ENCODE results near the gene MPST.
A peak's percentile ranks its signal among the peaks of the same experiment; 100 is the strongest.

The MPST gene

DNA sequence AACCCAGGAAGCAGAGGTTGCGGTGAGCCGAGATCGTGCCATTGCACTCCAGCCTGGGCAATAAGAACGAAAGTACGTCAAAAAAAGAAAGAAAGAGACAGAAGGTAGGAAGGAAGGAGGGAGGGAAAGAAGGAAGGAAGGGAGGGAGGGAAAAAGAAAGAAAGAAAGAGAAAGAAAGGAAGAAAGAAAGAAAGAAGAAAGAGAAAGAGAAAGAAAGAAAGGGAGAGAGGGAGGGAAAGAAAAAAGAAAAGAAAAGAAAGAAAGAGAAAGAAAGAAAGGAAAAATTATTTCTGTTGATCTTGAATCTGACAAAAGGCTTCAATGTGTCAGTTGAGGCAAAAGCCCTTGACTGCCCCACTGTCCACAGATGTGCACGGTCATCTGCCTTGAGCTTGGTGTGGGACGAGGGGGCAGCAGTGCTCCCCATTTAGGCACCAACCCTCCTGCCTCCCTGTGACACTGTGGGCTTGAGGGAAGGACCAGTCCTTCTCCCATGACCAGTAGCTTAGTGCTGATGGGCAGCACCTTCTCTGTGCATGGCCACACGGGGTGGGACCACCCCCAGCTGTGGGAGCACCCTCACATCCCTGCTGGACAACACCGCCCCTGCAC, 56.4 kb downstream of the MPST start:
- TF ChIP-seq ZNF48 (tag by site-specific recombination; IDR thresholded peaks at IDR 0.05) (no peak), ZNF558 (tag by site-specific recombination; IDR thresholded peaks at IDR 0.05) (no peak), ZNF830 (tag by site-specific recombination; IDR thresholded peaks at IDR 0.05; ENCODE audit: low read depth) (no peak), PRDM1 (tag by site-specific recombination; IDR thresholded peaks at IDR 0.05) (peak; percentile 98), ZNF366 (tag by site-specific recombination; conservative IDR thresholded peaks at IDR 0.05) (peak; percentile 93), ZNF214 (tag by site-specific recombination; IDR thresholded peaks at IDR 0.05; ENCODE audit: borderline replicate concordance) (no peak)
- TF ChIP-seq, protein P1, sequence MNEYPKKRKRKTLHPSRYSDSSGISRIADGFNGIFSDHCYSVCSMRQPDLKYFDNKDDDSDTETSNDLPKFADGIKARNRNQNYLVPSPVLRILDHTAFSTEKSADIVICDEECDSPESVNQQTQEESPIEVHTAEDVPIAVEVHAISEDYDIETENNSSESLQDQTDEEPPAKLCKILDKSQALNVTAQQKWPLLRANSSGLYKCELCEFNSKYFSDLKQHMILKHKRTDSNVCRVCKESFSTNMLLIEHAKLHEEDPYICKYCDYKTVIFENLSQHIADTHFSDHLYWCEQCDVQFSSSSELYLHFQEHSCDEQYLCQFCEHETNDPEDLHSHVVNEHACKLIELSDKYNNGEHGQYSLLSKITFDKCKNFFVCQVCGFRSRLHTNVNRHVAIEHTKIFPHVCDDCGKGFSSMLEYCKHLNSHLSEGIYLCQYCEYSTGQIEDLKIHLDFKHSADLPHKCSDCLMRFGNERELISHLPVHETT (tag by site-specific recombination; IDR thresholded peaks at IDR 0.05), result no peak
- H3K27ac ChIP-seq (ENCODE audit: extremely low read depth, low read depth, low read length), result no peak overlapping the region
- no peaks in the 10 kb centered on the region for H3K4me1 ChIP-seq (ENCODE audit: control insufficient read depth, insufficient read depth, low read length)
- no peaks in the 10 kb centered on the region for H3K9me3 ChIP-seq (ENCODE audit: control insufficient read depth, insufficient read depth, low read depth, low read length)
- ChIA-PET POLR2A (interaction anchor here (0.9 to 1.4 kb wide), 2 partner anchors 25 to 124 kb away, joined by 3 to 5 read pairs; partner anchors contain the start of gene KCTD17), CTCF (interaction anchor here (0.6 to 2.0 kb wide), 10 partner anchors 12 to 348 kb away, joined by 3 to 10 read pairs (median 4); no protein-coding TSS in a partner anchor)
- H3K36me3 ChIP-seq (ENCODE audit: control insufficient read depth in 2 of 2, insufficient read depth in 1 of 2, low read length in 2 of 2), result no peaks in the 10 kb centered on the region
- H3K4me3 ChIP-seq (ENCODE audit: low read depth, low read length), result no peak overlapping the region

DNA sequence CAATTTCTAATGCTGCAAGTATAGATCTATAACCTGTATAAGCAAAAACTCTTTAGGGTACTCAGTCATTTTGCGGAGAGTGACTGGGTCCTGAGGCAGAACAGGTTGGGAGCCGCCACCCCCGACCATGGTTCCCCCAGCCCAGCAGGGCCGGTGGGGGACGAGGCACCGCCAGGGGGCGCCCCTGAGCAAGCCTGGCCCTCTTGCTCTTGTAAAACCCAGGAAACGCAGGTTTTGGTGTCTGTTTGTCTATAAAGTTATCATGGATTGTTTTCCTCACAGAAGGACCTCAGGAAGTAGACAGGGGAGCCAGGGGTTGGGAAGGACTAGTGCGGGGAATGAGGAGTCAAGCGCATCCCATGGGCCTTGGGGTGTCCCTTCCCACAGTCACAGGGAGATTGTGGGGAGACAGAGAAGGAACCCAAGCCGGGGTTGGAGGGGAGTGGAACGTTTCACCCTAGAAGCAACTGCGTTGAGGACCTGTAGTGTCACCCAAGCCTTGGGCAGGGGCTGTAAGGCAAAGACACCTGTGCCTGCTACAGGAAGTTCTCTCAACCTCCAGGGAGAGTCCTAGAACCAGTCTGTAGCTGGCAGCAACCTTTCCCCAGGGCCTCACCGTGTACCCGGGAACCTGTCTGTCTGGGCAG, 58.4 kb downstream of the MPST start:
- ChIA-PET CTCF (interaction anchor here (0.7 to 1.6 kb wide), 12 partner anchors 10 to 224 kb away, joined by 3 to 9 read pairs (median 4); partner anchors contain the start of gene TST), POLR2A (interaction anchor here (0.7 kb wide), 1 partner anchor 42 kb away, joined by 3 read pairs; no protein-coding TSS in a partner anchor)
- no peak overlapping the region for H3K27ac ChIP-seq (ENCODE audit: extremely low read depth, low read depth, low read length)
- TF ChIP-seq ZFP37 (tag by site-specific recombination; IDR thresholded peaks at IDR 0.05), result no peak
- TF ChIP-seq KLF8 (tag by site-specific recombination; IDR thresholded peaks at IDR 0.05), result no peak
- TF ChIP-seq, protein P2, sequence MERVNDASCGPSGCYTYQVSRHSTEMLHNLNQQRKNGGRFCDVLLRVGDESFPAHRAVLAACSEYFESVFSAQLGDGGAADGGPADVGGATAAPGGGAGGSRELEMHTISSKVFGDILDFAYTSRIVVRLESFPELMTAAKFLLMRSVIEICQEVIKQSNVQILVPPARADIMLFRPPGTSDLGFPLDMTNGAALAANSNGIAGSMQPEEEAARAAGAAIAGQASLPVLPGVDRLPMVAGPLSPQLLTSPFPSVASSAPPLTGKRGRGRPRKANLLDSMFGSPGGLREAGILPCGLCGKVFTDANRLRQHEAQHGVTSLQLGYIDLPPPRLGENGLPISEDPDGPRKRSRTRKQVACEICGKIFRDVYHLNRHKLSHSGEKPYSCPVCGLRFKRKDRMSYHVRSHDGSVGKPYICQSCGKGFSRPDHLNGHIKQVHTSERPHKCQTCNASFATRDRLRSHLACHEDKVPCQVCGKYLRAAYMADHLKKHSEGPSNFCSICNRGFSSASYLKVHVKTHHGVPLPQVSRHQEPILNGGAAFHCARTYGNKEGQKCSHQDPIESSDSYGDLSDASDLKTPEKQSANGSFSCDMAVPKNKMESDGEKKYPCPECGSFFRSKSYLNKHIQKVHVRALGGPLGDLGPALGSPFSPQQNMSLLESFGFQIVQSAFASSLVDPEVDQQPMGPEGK (tag by site-specific recombination; IDR thresholded peaks at IDR 0.05), result 0 out of 2 replicates have a peak, but pooled peaks have one; percentile 52
- TF ChIP-seq ZNF654 (tag by site-specific recombination; IDR thresholded peaks at IDR 0.05; ENCODE audit: low read depth), result peak; percentile 44
- TF ChIP-seq GLIS2 (tag by site-specific recombination; IDR thresholded peaks at IDR 0.05), result no peak
- no peak for TF ChIP-seq ZNF133 (tag by site-specific recombination; IDR thresholded peaks at IDR 0.05)
- TF ChIP-seq ZBTB20 (tag by site-specific recombination; IDR thresholded peaks at IDR 0.05), result peak; percentile 45; the same call in 1 of the 2 replicates
- TF ChIP-seq, protein P3, sequence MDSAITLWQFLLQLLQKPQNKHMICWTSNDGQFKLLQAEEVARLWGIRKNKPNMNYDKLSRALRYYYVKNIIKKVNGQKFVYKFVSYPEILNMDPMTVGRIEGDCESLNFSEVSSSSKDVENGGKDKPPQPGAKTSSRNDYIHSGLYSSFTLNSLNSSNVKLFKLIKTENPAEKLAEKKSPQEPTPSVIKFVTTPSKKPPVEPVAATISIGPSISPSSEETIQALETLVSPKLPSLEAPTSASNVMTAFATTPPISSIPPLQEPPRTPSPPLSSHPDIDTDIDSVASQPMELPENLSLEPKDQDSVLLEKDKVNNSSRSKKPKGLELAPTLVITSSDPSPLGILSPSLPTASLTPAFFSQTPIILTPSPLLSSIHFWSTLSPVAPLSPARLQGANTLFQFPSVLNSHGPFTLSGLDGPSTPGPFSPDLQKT (IDR thresholded peaks at IDR 0.05; ENCODE audit: borderline replicate concordance, low read depth, low read length), result no peak
- TF ChIP-seq TCF7L2 (IDR thresholded peaks at IDR 0.05; ENCODE audit: borderline replicate concordance, low read depth, low read length), result no peak
- TF ChIP-seq, protein P4, sequence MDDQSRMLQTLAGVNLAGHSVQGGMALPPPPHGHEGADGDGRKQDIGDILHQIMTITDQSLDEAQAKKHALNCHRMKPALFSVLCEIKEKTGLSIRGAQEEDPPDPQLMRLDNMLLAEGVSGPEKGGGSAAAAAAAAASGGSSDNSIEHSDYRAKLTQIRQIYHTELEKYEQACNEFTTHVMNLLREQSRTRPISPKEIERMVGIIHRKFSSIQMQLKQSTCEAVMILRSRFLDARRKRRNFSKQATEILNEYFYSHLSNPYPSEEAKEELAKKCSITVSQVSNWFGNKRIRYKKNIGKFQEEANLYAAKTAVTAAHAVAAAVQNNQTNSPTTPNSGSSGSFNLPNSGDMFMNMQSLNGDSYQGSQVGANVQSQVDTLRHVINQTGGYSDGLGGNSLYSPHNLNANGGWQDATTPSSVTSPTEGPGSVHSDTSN (CRISPR knock-in tag; IDR thresholded peaks at IDR 0.05), result no peak
- TF ChIP-seq, protein P5, sequence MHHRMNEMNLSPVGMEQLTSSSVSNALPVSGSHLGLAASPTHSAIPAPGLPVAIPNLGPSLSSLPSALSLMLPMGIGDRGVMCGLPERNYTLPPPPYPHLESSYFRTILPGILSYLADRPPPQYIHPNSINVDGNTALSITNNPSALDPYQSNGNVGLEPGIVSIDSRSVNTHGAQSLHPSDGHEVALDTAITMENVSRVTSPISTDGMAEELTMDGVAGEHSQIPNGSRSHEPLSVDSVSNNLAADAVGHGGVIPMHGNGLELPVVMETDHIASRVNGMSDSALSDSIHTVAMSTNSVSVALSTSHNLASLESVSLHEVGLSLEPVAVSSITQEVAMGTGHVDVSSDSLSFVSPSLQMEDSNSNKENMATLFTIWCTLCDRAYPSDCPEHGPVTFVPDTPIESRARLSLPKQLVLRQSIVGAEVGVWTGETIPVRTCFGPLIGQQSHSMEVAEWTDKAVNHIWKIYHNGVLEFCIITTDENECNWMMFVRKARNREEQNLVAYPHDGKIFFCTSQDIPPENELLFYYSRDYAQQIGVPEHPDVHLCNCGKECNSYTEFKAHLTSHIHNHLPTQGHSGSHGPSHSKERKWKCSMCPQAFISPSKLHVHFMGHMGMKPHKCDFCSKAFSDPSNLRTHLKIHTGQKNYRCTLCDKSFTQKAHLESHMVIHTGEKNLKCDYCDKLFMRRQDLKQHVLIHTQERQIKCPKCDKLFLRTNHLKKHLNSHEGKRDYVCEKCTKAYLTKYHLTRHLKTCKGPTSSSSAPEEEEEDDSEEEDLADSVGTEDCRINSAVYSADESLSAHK (tag by site-specific recombination; IDR thresholded peaks at IDR 0.05), result no peak
- TF ChIP-seq, protein P6, sequence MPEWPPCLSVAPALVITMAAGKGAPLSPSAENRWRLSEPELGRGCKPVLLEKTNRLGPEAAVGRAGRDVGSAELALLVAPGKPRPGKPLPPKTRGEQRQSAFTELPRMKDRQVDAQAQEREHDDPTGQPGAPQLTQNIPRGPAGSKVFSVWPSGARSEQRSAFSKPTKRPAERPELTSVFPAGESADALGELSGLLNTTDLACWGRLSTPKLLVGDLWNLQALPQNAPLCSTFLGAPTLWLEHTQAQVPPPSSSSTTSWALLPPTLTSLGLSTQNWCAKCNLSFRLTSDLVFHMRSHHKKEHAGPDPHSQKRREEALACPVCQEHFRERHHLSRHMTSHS (tag by site-specific recombination; IDR thresholded peaks at IDR 0.05), result no peak
- TF ChIP-seq, protein P7, sequence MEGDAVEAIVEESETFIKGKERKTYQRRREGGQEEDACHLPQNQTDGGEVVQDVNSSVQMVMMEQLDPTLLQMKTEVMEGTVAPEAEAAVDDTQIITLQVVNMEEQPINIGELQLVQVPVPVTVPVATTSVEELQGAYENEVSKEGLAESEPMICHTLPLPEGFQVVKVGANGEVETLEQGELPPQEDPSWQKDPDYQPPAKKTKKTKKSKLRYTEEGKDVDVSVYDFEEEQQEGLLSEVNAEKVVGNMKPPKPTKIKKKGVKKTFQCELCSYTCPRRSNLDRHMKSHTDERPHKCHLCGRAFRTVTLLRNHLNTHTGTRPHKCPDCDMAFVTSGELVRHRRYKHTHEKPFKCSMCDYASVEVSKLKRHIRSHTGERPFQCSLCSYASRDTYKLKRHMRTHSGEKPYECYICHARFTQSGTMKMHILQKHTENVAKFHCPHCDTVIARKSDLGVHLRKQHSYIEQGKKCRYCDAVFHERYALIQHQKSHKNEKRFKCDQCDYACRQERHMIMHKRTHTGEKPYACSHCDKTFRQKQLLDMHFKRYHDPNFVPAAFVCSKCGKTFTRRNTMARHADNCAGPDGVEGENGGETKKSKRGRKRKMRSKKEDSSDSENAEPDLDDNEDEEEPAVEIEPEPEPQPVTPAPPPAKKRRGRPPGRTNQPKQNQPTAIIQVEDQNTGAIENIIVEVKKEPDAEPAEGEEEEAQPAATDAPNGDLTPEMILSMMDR (tag by site-specific recombination; IDR thresholded peaks at IDR 0.05), result peak; percentile 65
- H3K4me3 ChIP-seq (ENCODE audit: low read depth, low read length), result no peak overlapping the region
- H3K9me3 ChIP-seq (ENCODE audit: control insufficient read depth, insufficient read depth, low read depth, low read length), result no peaks in the 10 kb centered on the region
- H3K36me3 ChIP-seq (ENCODE audit: control insufficient read depth in 2 of 2, insufficient read depth in 1 of 2, low read length in 2 of 2), result no peaks in the 10 kb centered on the region
- H3K4me1 ChIP-seq (ENCODE audit: control insufficient read depth, insufficient read depth, low read length), result no peaks in the 10 kb centered on the region
